Measurements from ENCODE around the gene HDAC1.
A peak's percentile ranks its signal among the peaks of the same experiment; 100 is the strongest.

HDAC1 gene

DNA sequence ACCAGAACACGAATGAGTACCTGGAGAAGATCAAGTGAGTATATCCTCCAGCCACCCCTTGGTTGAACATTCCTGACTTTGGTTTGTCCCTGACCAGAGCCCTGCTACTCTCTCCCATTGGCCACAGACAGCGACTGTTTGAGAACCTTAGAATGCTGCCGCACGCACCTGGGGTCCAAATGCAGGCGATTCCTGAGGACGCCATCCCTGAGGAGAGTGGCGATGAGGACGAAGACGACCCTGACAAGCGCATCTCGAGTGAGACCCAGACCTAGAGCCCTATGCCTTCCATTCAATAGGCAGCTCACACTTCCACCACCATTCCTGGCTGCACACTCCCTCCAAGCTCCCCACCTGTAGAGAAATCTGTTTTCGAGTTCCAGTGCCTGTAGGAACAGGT is 39.7 kb downstream of the HDAC1 start:
- DNase-seq, result no peak

DNA sequence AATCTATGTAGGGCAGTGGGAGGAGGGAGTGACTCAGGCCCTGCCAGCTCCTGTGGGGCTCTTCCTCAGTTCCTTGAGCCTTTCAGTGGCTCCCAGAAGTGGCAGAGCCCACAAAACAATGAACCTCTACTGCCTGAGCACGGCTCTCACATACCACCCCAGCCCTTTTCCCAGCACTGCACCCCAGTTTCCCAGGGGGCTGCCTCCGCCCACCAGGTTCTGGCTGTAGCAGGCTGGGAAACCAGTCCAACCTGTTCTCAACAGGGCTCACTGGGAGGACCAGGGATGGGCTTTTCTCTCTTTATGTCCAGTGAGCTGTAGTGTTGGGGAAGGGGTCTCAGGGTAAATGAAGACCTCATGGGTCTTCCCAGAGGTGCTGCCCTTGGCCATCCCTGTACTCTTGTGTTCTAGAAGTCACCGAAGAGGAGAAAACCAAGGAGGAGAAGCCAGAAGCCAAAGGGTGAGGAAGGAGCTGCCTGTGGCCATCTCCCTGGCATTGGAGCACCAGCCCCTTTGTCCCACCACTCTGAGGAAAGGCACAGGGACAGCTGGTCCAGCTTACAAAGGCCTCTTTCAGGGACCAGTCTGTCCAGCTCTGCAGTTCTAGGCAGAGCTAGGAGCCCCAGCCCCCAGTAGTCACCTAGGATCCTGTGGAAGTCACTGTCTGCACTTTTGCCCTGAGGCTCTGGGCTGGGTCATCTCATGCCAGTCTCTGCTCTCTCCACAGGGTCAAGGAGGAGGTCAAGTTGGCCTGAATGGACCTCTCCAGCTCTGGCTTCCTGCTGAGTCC is 40.6 kb downstream of the HDAC1 start:
- no peak for DNase-seq

DNA sequence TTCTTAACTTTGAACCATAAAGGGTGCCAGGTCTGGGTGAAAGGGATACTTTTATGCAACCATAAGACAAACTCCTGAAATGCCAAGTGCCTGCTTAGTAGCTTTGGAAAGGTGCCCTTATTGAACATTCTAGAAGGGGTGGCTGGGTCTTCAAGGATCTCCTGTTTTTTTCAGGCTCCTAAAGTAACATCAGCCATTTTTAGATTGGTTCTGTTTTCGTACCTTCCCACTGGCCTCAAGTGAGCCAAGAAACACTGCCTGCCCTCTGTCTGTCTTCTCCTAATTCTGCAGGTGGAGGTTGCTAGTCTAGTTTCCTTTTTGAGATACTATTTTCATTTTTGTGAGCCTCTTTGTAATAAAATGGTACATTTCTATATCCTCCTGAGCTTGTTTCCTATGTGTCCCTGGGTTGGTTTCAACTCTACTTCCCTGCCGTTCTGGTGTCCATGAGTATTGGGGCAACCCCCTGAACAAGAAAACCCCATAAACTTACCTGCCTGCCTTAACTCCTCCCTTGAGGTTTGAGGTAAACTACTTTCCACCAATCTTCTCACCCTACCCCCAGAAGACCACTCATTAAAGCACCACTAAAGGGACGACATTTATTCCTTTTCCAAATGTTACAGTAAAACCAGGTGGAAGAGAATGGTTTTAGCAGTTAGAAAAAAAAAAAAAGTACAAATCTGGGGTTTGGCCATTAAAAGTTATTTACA is 41.5 kb downstream of the HDAC1 start:
- no peak for DNase-seq

DNA sequence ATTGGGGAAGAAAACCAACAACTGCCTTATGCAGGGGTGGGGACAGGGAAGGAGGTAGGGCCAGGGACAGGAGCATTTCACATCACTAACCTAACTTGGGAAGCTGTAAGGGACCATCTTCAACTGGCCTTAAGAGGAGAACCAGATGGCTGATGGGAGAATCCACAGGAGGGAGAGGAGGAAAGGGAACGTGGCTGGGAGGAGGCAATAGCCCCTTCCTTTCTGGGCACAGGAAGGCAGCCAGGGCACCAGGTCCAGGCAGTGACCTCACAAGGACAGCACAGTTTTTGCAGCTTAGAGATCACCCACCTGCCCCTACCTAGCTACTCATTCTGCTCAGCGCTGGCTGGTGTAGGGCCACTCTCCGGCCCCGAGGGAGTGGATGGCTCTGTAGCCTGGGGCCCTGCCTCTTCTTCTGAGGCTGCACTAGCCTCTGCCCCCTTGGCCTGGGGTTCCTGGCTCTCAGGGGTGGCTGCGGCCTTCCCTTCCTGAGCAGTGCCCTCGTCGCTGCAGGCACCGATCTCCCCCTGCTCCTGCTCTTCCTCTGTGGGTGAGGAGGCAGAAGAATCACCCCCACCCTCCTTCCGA is 42.5 kb downstream of the HDAC1 start:
- no peak for DNase-seq

DNA sequence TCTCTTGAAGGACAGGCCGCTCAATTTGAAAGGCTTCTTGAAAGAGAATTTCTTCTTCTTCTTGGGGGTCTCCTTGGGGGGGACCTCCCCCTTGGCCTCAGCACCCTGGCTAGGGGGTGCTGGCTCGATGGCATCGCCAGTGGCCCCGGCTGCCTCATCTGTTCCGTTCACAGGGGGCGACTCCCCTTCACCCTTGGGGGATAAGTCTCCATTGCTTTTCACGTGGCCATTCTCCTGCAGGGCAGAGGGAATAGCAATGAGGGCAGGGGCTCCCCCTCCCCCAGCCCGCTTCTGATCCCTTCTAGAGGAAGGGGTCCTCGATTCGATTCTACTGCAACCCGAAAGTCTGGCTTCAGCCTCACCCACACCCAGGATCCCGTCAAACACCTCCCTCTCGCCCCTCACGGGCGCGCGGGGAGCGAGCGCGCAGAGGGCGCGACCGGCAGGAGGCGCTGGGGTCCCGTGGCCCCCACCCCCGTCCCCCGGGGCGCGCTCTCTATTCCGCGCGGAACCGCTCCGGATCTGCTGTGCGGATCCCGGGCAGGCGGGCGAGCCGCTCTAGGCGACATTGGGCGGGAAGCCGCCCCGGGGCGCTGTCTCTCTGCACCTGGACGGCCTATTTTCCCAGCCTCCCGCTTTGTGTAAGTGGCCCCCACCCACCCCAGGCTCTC is 43.1 kb downstream of the HDAC1 start:
- DNase-seq, result no peak

DNA sequence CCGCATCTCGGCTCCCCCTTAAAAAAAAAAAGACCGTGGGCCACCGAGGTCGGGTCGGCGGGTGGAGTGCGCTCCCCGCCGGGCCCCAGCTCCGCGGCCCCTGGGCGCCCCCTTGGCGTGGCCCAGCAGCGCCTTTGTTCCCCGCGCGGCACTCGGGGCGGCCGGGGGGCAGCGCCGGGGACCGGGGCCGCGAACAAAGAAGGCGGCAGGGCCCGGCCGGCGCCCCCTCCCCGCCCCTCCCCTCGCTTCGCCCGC is 43.6 kb downstream of the HDAC1 start:
- DNase-seq, result no peak

DNA sequence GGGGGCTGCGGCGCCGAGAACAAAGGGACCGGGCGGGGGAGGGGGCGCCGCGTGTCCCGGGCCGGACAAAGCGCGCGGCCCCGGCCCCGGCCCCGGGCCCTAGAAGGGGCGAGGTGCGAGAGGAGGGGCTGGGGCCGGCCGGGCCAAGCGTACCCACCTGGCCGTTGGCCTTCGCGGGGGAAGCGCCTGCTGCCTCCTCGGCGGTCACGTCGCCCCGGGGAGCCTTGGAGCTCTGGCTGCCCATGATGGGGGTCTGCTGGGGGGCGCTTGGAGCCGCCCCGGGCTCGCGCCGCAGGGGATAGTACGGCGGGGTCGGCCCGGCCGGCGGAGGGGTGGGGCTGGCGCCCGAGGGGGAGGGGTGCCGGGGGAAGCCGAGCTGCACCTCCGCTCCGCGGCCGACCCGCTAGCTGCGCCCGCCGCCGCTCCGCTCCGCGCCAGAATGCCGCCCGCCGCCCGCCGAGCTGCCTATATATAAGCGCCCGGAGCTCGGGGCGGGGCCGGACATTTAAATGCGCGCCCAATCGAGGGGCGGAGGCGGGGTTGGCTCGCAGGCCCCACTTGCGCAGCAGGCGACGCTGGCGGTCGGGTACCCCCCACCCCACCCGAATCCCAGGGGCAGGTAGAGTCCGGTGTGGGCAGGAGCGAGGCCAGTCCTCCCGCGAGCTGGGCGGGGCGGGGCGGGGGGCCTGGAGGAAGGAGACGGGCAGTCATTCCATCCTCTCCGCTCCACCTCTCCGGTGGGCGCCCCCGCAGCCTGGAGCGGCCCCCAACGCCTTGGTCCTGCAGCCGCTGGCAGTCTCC is 44.1 kb downstream of the HDAC1 start, which contains the start of gene MARCKSL1:
Gene MARCKSL1, minus strand, starts transcription at position 444 of the 801 bp plus-strand sequence. Its CDS starts 200 bp downstream, at position 244.
- DNase-seq, result no peak

DNA sequence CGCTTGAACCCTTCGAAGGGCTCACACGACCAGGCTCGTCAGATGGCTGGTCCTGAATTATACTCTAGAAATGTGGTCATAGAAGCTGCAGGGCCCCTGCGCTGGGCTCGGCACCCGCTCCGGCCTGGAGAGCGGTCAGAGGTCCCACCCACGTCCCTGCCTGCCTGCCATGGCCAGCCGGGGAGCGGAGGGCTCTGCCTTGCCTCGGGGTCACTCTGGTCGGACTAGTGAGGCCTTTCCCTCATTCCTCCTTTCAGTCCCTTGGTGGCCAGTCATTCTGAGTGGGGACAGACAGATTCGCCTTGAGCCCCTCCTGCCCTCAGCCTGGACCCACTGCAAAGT is 44.7 kb downstream of the HDAC1 start:
- no peak for DNase-seq

DNA sequence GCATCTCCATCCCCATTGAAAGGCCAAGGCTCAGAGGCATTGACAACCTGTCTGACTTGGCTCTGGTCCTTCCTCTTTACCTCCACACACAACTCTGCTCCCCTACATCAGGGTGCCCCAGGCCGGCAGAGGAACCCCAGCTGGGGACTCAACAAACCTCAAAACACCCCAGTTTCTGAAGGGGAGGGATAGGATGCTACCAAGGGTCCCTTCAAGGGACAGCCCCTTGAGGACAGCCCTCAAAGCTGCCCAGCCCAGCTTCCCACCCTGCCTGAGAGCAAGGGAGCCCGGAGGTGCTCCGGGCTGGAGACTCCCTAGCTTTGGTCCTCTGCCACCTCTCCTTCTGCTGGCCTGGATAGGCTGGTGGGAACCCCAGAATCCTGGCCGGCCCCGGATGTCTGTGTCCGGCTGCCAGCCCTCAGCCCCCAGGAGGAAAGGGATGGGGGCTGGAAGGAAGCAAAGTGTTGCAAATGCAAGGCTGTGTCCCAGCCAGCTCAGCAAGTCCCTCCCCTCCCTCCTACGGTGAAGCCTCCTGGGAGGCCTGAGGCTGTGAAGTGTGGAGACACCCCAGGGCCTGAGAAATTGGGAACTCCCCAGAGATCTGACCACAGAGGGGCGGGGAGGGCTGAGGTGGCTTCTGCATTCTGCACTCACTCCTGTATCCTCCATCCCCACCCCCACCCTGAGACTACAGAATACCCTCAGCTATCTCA is 45.2 kb downstream of the HDAC1 start:
- DNase-seq, result no peak

DNA sequence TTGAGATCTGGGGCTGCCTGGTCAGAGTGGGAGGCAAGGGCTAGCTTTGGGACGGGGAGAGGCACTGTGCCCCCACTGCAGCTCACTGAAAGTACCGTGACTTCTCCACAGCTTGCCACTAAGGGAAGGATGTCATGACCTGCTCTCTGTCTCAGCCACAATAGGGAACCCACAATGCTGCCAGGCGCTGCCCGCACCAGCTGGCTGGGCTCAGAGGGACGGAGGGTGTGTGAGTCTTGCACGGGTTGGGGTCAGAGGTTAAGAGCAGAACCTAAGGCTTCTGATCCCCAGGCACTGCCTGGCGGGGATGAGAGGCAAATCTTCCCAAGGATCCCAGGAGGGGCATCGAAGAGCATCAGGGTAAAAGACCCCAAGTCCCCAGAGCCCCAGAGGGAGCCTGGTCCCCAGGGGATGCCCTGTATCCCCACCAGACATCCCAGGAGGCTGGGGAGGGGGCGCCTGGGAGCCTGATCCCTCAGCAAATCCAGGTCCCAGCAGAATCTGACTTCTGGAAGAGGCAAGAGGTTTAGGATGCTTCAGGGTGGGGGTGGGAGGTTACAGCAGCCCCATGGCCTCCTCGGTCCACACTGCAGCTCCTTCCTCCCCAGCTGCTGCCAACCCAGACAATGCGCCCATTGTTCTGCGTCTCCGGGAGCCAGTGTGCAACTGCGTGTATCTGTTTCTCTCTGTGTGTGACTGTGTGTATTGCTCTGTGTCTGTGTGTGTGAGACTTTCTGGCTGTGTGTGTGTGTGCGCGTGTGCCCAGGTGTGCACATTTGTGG is 46.2 kb downstream of the HDAC1 start:
- DNase-seq, result no peak

DNA sequence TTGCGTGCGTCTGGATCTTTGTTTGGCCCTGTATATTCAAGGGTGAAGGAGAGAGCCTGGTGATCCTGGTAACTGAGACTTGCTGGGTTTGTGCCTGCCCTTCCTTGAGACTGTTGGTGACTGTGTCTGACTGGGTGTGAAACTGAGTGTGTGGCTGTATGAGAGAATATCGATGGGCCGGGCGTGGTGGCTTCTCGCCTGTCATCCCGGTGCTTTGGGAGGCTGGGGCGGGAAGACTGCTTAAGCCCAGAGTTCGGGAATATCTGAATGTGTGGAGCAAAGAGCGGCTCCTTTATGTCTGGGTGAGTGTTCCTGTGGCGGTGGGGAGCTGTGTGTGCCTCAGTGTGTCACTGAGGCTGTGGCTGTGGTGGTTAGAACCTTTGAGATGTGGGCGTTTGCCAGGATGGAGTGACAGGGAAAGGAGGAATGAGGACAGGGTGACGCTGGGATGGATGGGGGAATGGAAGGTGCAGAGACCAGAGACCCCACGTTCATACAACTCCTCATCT is 46.8 kb downstream of the HDAC1 start:
- DNase-seq, result no peak

DNA sequence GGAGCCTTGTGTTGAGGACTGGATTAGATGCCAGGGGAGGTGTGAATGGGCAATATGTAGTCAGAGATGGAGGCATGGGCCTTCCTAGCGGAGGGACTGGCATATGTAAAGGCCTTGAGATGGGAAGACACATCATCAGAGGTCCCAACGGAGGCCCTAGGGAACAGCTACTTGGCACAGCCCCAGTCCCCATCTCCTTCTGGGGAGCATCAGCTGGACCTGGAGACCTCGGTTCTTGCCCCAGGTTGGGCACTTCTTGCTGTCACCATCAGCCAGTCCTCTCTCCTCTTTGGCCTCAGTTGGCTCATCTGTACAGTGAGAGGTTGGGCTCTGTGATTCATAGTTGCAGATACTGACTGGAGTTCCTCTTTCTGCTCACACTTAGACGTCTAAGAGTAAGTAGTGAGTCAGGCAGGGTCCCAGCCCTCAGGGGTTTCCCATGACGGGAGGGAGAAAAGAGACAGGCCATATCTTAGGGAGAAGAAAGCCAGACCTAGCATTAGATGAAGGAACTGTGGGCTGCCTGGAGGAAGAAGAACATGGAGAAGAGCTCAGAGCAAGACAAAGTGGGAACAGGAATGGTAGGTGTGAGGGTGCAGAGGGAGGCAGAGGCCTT is 47.6 kb downstream of the HDAC1 start:
- DNase-seq, result no peak

DNA sequence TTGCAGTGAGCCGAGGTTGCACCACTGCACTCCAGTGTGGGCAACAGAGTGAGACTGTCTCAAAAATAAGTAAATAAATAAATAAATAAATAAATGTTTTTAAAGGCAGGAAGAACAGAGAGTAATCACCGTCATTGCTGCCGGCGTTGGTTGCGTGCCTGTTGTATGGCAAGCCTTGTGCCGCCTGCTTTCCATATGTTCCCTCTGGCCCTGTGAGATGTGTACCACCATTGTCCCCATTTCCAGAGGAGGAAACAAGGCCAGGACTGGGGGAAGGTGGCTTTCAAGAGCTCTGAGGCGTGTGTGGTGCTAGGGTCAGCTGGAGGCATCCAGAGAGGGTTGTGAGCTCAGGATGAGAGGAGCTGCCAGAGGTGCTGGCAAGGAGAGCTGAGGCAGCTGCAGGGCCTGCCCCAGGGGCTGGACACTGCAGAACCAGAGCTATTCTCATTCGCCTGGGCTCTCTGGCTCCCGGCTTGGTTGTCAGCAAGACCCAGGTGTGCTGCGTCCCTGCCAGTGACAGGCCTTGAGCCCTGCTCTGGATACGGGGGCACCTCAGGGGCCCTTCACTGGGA is 49.4 kb downstream of the HDAC1 start:
- DNase-seq, result no peak

DNA sequence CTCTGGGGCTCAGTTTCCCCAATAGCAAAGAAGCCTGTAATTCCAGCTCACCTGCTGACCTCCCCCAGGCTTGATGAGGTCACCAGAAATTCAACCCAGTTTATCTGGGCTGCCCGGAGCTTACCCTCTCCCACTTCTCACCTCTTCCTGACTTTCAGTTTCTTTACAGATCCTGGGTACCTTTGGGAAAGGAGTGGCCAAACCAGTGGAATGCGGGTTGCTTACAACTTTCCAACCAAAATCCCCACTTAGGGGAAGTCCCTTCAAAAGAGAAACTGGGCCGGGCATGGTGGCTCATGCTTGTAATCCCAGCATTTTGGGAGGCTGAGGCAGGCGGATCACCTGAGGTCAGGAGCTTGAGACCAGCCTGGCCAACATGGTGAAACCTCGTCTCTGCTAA is 50.1 kb downstream of the HDAC1 start:
- no peak for DNase-seq

DNA sequence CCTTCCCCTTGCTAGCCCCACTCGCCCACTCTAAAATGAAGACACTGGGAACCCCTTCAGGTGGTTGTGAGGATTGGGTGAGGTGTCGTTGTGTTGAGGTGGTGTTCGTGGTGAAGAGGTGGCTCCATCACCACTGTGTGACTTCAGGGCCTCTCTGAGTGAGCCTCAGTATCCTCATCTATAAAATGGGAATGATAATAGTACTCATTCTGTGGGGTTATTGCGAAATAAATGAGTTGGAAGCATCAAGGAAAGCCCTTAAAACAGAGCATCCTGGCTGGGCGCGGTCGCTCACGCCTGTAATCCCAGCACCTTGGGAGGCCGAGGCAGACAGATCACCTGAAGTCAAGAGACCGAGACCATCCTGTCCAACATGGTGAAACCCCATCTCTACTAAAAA is 50.8 kb downstream of the HDAC1 start:
- no peak for DNase-seq

DNA sequence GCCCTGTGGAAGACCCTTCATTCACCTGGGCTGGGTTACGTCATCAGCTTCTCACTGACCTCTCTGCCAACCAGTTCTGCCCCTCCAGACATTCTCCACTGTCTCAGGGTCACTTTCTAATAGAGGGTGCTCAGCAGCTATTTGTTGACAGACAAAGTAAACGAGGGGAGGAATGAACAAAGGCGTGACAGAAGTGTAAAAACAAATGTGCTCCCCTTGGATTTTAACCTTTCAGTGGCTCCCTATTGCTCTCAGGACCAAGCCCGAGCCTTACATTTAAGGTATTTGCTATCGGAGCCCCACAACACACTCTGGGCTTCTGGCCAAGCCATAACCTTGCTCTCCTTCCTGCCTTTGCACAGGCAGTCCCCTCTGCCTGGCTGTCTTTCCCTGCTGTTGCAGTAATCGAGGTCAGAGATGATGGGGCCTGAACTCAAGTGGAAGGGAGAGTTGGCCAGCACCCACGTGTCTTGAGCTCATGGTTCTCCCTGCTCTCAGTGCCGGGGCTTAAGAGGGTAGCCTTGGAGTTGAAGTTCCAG is 53.5 kb downstream of the HDAC1 start:
- DNase-seq, result no peak

DNA sequence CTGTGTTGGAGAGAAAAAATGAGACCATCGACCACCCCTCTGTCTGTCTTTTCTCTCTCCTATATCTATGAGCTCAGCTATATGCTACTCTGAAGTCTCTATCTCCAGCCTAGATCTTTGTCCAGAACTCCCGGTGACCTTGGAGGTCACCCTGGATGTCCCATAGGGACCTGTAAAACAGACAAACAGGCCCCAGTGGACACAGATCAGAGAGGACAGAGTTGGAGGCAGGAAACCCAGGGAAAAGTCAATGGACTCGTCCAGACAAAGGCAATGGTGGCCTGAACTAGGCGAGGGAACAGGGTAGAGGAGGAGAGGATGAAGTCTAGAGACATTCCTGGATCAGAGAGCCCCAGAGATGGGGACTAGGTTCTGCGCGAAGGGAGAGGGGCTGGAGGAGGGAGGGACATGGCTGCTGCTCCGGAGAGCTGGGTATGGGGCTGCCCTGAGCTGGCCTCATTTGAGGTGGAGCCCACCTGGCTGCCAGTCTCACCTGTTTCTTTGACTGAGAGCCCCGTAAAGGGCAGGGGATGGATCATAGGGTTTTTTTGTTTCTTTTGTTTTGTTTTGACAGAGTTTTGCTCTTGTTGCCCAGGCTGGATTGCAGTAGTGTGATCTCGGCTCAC is 54.8 kb downstream of the HDAC1 start:
- no peak for DNase-seq

DNA sequence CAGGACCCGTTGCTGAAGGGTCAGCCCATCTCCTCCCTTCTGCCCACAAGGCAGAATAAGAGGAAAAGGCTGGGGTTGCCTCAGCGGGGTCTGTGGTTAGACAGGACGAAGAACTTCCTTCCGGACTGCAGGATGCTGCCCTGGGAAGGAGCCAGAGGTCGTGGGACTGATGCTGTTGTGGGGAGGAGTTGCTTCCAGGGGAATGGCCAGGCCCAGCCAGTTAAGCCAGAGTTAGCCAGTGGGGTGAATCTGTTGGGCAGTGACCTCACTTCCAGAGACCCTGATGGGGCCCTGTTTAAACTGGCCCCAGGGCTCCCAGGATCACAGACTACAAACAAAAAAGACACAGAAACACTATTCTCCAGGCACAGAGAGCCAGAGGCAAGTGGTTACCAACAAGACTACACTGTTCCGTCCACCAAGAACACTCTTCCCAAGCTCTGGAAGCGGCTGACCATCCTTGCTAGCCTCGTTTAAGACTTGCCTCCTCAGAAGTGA is 57.4 kb downstream of the HDAC1 start:
- no peak for DNase-seq

DNA sequence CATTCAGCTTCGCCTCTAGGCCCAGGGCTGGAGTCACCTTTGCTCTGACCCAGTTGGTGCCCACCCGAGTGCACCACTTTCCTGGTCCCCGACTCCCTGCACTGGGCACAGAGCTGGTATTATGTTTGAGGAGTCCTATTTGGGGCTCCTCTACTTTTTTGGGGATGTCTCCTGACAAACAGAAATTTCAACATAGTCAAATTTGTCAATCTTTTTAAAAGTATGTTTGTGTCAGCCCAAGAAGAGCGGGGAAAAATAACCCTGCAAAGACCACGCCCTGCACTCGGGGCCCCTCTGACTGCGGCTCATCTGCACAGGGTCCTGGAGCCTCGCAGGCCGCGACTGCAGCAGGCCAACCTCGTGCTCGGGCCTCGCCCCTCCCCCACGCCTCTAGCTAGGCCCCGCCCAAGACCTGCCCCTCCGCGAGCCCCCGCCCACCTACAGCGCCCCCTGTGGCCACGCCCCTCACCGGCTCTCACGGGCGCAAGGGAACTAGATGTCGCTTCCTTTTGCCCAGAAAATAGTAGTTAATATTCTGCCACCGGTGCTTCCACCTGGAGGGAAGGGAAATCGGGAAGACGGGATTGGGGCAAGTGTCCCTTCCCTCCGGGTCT is 59.0 kb downstream of the HDAC1 start:
- DNase-seq, result peak; percentile 73

Data from NCI-H2029 treated with DMSO at 0.1 percent for 48 hours (cell line).